CD4-positive, alpha-beta T cell (primary cell): ENCODE measurements around the gene LDAH. TPM values are rescaled to one million over a fixed set of nuclear protein-coding genes. Genes with fewer than 3 reads are reported as not detected.

Experiments used
- ATAC-seq: fragments of 200-7000 bp; cut with Tn5 transposase; one replicate; pipeline ENCODE4 v1.10.0; 2022; ENCODE audit warnings: mild to moderate bottlenecking; ENCODE audit not compliant: poor library complexity
- CTCF ChIA-PET: fragments of 350-600 bp; sonication (Branson Sonifier 250); formaldehyde crosslinking; loops from one replicate; lab custom pipeline; 2021; ENCODE audit warnings: antibody characterized with exemption, inconsistent platforms; lab: Charles Lee
- POLR2A ChIA-PET: fragments of 350-600 bp; sonication (Branson Sonifier 250); formaldehyde crosslinking; loops from one replicate; lab custom pipeline; 2021; ENCODE audit warnings: antibody characterized with exemption, inconsistent platforms; lab: Charles Lee
- DNase-seq, 14 experiments: peaks; one replicate each; pipeline ENCODE4 v3.0.0-alpha.2; 2013 to 2020; ENCODE audit warnings: mixed read lengths in 2 of 14
- H3K27ac ChIP-seq, 2 donors: one replicate each; pipeline versions ENCODE4 v1.5.1 to v1.7.0; 2013; ENCODE audit warnings: low read length in 2 of 2, low read depth in 1 of 2, mild to moderate bottlenecking in 1 of 2
- H3K27me3 ChIP-seq, 2 experiments: 1 replicate in 1 of 2; 2 replicates in 1 of 2; pipeline versions ENCODE4 v1.6.1 to v1.7.0; 2013; ENCODE audit warnings: low read length in 2 of 2, control low read depth in 1 of 2, mild to moderate bottlenecking in 1 of 2, moderate library complexity in 1 of 2; ENCODE audit not compliant: insufficient read depth in 2 of 2, control insufficient read depth in 1 of 2
- H3K36me3 ChIP-seq: one replicate; pipeline ENCODE4 v1.6.1; 2013; ENCODE audit warnings: low read length, control low read depth; ENCODE audit not compliant: insufficient read depth
- H3K4me1 ChIP-seq: one replicate; pipeline ENCODE4 v1.6.1; 2013; ENCODE audit warnings: low read length, control low read depth; ENCODE audit not compliant: insufficient read depth
- H3K4me3 ChIP-seq: one replicate; pipeline ENCODE4 v1.5.1; 2013; ENCODE audit warnings: mild to moderate bottlenecking, low read length, moderate library complexity
- H3K9me3 ChIP-seq, 2 experiments: 1 replicate in 1 of 2; 2 replicates in 1 of 2; pipeline versions ENCODE4 v1.6.1 to v1.7.0; 2013; ENCODE audit warnings: low read length in 2 of 2, mild to moderate bottlenecking in 2 of 2, control low read depth in 1 of 2, moderate library complexity in 1 of 2; ENCODE audit not compliant: control insufficient read depth in 1 of 2, insufficient read depth in 1 of 2
- H3K27ac Mint-ChIP-seq: one replicate; pipeline ENCODE4 v1.8.0; 2020; ENCODE audit warnings: mixed read lengths
- H3K27me3 Mint-ChIP-seq: one replicate; pipeline ENCODE4 v1.8.0; 2021; ENCODE audit warnings: mixed read lengths
- H3K36me3 Mint-ChIP-seq: one replicate; pipeline ENCODE4 v1.8.0; 2021; ENCODE audit warnings: low read depth, mixed read lengths
- H3K4me1 Mint-ChIP-seq: one replicate; pipeline ENCODE4 v1.8.0; 2021; ENCODE audit warnings: low read depth, mixed read lengths
- H3K4me3 Mint-ChIP-seq: one replicate; pipeline ENCODE4 v1.8.0; 2020; ENCODE audit warnings: mild to moderate bottlenecking, mixed read lengths
- H3K9me3 Mint-ChIP-seq: one replicate; pipeline ENCODE4 v1.8.0; 2020; ENCODE audit warnings: mixed read lengths
- intact Hi-C, 2 experiments: fragments of 100-400 bp; cut with DNase I in 1 of 2; cut with micrococcal nuclease in 1 of 2; formaldehyde crosslinking; loops; one replicate each; pipeline versions ENCODE4 v1.15.1 to v1.9.0; 2023 to 2025; cut with DNase I, micrococcal nuclease
- total RNA-seq, 174 experiments: library from RNA in 2 of 174; stranded (reverse) in 2 of 174; gene quantifications; one replicate each; pipeline ENCODE4 v1.2.3 and lab custom pipeline; 2021 to 2026
- TF ChIP-seq, protein P1 (sequence below): fragments of 200-600 bp; IDR thresholded peaks from one replicate; pipeline ENCODE4 v1.8.0; 2022; ENCODE audit warnings: antibody characterized with exemption, mild to moderate bottlenecking

Gene LDAH
- total RNA-seq, 2 experiments from 2014 or later: 6.5 to 7.2 TPM

- peaks cover 10% of the 10 kb centered on the region for H3K36me3 Mint-ChIP-seq
- CTCF ChIA-PET: no interaction called here
- H3K4me3 Mint-ChIP-seq: no peak overlapping the region
- DNase-seq (no peak), ATAC-seq (no peak)
- no peaks in the 10 kb centered on the region for H3K4me1 ChIP-seq
- POLR2A ChIA-PET: no interaction called here
- TF ChIP-seq, protein P1, sequence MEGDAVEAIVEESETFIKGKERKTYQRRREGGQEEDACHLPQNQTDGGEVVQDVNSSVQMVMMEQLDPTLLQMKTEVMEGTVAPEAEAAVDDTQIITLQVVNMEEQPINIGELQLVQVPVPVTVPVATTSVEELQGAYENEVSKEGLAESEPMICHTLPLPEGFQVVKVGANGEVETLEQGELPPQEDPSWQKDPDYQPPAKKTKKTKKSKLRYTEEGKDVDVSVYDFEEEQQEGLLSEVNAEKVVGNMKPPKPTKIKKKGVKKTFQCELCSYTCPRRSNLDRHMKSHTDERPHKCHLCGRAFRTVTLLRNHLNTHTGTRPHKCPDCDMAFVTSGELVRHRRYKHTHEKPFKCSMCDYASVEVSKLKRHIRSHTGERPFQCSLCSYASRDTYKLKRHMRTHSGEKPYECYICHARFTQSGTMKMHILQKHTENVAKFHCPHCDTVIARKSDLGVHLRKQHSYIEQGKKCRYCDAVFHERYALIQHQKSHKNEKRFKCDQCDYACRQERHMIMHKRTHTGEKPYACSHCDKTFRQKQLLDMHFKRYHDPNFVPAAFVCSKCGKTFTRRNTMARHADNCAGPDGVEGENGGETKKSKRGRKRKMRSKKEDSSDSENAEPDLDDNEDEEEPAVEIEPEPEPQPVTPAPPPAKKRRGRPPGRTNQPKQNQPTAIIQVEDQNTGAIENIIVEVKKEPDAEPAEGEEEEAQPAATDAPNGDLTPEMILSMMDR: no peak
- H3K9me3 ChIP-seq: no peaks in the 10 kb centered on the region
- H3K4me3 ChIP-seq: no peak overlapping the region
- H3K9me3 Mint-ChIP-seq: no peaks in the 10 kb centered on the region
- intact Hi-C loops: no loop called here
- no peaks in the 10 kb centered on the region for H3K36me3 ChIP-seq
- H3K27ac ChIP-seq: no peak overlapping the region
- H3K27me3 ChIP-seq: no peaks in the 10 kb centered on the region
- no peaks in the 10 kb centered on the region for H3K27me3 Mint-ChIP-seq
- no peak overlapping the region for H3K27ac Mint-ChIP-seq
- H3K4me1 Mint-ChIP-seq: no peaks in the 10 kb centered on the region
These were observed 118.0 kb downstream of the LDAH start for GRCh38 chr2:20704886-20705285.

- peaks cover 6% of the 10 kb centered on the region for H3K36me3 ChIP-seq
- H3K4me3 ChIP-seq: no peak overlapping the region
- intact Hi-C loops: no loop called here
- Mint-ChIP-seq H3K4me1 (no peaks in the 10 kb centered on the region), H3K4me3 (no peak overlapping the region), H3K9me3 (no peaks in the 10 kb centered on the region), H3K27ac (no peak overlapping the region), H3K27me3 (no peaks in the 10 kb centered on the region), H3K36me3 (peaks cover 29% of the 10 kb centered on the region)
- no peak overlapping the region for H3K27ac ChIP-seq
- ChIA-PET POLR2A (no interaction called here), CTCF (no interaction called here)
- TF ChIP-seq, protein P1: no peak
- H3K27me3 ChIP-seq: no peaks in the 10 kb centered on the region
- DNase-seq (no peak), ATAC-seq (no peak)
- H3K4me1 ChIP-seq: no peaks in the 10 kb centered on the region
- no peaks in the 10 kb centered on the region for H3K9me3 ChIP-seq
These were observed 120.3 kb downstream of the LDAH start for GRCh38 chr2:20702563-20702962.

DNA sequence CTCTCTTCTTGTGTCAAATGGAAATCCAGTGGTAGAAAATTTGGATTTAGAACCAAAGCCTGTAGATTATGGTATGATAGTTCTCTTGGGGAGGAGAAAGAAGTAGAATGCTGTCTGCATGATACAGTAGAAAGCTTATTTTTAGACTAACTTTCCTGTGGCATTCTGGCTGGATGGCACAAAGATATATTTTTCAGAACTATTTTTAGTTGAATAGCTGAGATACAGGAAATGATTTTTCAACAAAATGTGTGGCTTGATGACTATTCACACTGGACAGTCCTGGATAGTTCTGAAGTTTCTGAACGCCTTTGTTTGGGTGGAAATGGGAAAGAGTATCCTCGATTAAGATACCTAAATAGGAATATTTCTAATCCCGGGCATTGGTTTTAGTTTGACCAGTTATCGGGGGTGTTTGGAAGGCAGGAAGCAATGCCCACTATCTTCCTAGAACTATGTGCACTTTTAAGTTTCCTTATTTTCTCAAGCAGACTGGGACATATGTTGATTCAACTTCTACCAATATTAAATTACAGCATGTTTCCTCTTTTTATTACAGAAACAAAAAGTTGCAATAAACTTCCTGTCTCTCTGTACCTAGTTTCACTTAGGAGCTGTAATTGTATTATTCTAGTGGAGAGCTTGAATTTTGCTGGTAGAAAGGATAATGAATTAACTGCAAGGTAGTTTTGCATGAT, 123.8 kb downstream of the LDAH start:
- ChIA-PET POLR2A (no interaction called here), CTCF (interaction anchor here (1.4 kb wide), 1 partner anchor 48 kb away, joined by 4 read pairs; the partner anchor contains the start of gene HS1BP3)
- intact Hi-C loops: no loop called here
- Mint-ChIP-seq H3K27ac (no peak overlapping the region), H3K4me1 (no peaks in the 10 kb centered on the region), H3K9me3 (no peaks in the 10 kb centered on the region), H3K27me3 (no peaks in the 10 kb centered on the region), H3K36me3 (peaks cover 49% of the 10 kb centered on the region), H3K4me3 (no peak overlapping the region)
- TF ChIP-seq, protein P1: no peak
- H3K36me3 ChIP-seq: peaks cover 29% of the 10 kb centered on the region
- no peaks in the 10 kb centered on the region for H3K4me1 ChIP-seq
- H3K9me3 ChIP-seq: no peaks in the 10 kb centered on the region
- DNase-seq: no peak
- no peak for ATAC-seq
- H3K27me3 ChIP-seq: no peaks in the 10 kb centered on the region
- H3K27ac ChIP-seq: no peak overlapping the region
- no peak overlapping the region for H3K4me3 ChIP-seq
